Measurements from ENCODE around the gene JPH3. TPM values are rescaled to one million over a fixed set of nuclear protein-coding genes. Genes with fewer than 3 reads are reported as not detected.

Gene JPH3
- polyA plus RNA-seq, 2 donors = 0.04 to 0.19 TPM

GRCh38 chr16:87621550-87621829 is 19.2 kb downstream of the JPH3 start:
- Histone ChIP-seq H3K36me3 (ENCODE audit: control insufficient read depth in 2 of 2, insufficient read depth in 2 of 2, low read length in 1 of 2) (no peaks in the 10 kb centered on the region), H3K27ac (ENCODE audit: low read depth in 2 of 2, low read length in 1 of 2) (no peak overlapping the region), H3K4me1 (ENCODE audit: control insufficient read depth in 2 of 2, insufficient read depth in 2 of 2, low read length in 1 of 2) (no peaks in the 10 kb centered on the region), H3K9me3 (ENCODE audit: control insufficient read depth in 2 of 2, insufficient read depth in 1 of 2, low read depth in 1 of 2, low read length in 1 of 2) (no peaks in the 10 kb centered on the region), H3K4me3 (ENCODE audit: low read depth in 1 of 2, low read length in 2 of 2) (no peak overlapping the region), H3K27me3 (ENCODE audit: control insufficient read depth in 1 of 2, insufficient read depth in 2 of 2, low read length in 2 of 2) (no peaks in the 10 kb centered on the region)
- WGBS, 2 donors = 35 to 42% methylated on average over 8 of the region's 8 CpGs

- Histone ChIP-seq H3K9me3 (ENCODE audit: control insufficient read depth in 2 of 2, insufficient read depth in 1 of 2, low read depth in 1 of 2, low read length in 1 of 2) (no peaks in the 10 kb centered on the region), H3K4me3 (ENCODE audit: low read depth in 1 of 2, low read length in 2 of 2) (no peak overlapping the region), H3K27me3 (ENCODE audit: control insufficient read depth in 1 of 2, insufficient read depth in 2 of 2, low read length in 2 of 2) (no peaks in the 10 kb centered on the region), H3K4me1 (ENCODE audit: control insufficient read depth in 2 of 2, insufficient read depth in 2 of 2, low read length in 1 of 2) (no peaks in the 10 kb centered on the region), H3K27ac (ENCODE audit: low read depth in 2 of 2, low read length in 1 of 2) (no peak overlapping the region), H3K36me3 (ENCODE audit: control insufficient read depth in 2 of 2, insufficient read depth in 2 of 2, low read length in 1 of 2) (no peaks in the 10 kb centered on the region)
- 47 to 55% methylated on average over 14 to 15 of the region's 15 CpGs for WGBS, 2 donors
Observed at GRCh38 chr16:87621976-87622713, 19.8 kb downstream of the JPH3 start.

- H3K4me1 ChIP-seq (ENCODE audit: control insufficient read depth in 2 of 2, insufficient read depth in 2 of 2, low read length in 1 of 2) = no peaks in the 10 kb centered on the region
- H3K27me3 ChIP-seq (ENCODE audit: control insufficient read depth in 1 of 2, insufficient read depth in 2 of 2, low read length in 2 of 2) = no peaks in the 10 kb centered on the region
- no peak overlapping the region for H3K4me3 ChIP-seq (ENCODE audit: low read depth in 1 of 2, low read length in 2 of 2)
- no peaks in the 10 kb centered on the region for H3K9me3 ChIP-seq (ENCODE audit: control insufficient read depth in 2 of 2, insufficient read depth in 1 of 2, low read depth in 1 of 2, low read length in 1 of 2)
- H3K36me3 ChIP-seq (ENCODE audit: control insufficient read depth in 2 of 2, insufficient read depth in 2 of 2, low read length in 1 of 2) = no peaks in the 10 kb centered on the region
- 82% methylated on average over 9 to 10 of the region's 10 CpGs for WGBS, 2 donors
- no peak overlapping the region for H3K27ac ChIP-seq (ENCODE audit: low read depth in 2 of 2, low read length in 1 of 2)
Observed at GRCh38 chr16:87622756-87623319, 20.5 kb downstream of the JPH3 start.

- no peaks in the 10 kb centered on the region for H3K4me1 ChIP-seq (ENCODE audit: control insufficient read depth in 2 of 2, insufficient read depth in 2 of 2, low read length in 1 of 2)
- H3K9me3 ChIP-seq (ENCODE audit: control insufficient read depth in 2 of 2, insufficient read depth in 1 of 2, low read depth in 1 of 2, low read length in 1 of 2) = peaks cover 0 to 5% of the 10 kb centered on the region in 2 donors
- H3K27me3 ChIP-seq (ENCODE audit: control insufficient read depth in 1 of 2, insufficient read depth in 2 of 2, low read length in 2 of 2) = no peaks in the 10 kb centered on the region
- no peaks in the 10 kb centered on the region for H3K36me3 ChIP-seq (ENCODE audit: control insufficient read depth in 2 of 2, insufficient read depth in 2 of 2, low read length in 1 of 2)
- H3K27ac ChIP-seq (ENCODE audit: low read depth in 2 of 2, low read length in 1 of 2) = no peak overlapping the region
- WGBS, 2 donors = 81 to 85% methylated on average over 12 to 13 of the region's 13 CpGs
- no peak overlapping the region for H3K4me3 ChIP-seq (ENCODE audit: low read depth in 1 of 2, low read length in 2 of 2)
Observed at GRCh38 chr16:87625241-87625797, 23.0 kb downstream of the JPH3 start.

GRCh38 chr16:87626401-87626800 is 24.1 kb downstream of the JPH3 start:
- WGBS, 2 donors = 58 to 63% methylated on average over 14 of the region's 14 CpGs
- peaks cover 0 to 5% of the 10 kb centered on the region in 2 donors for H3K9me3 ChIP-seq (ENCODE audit: control insufficient read depth in 2 of 2, insufficient read depth in 1 of 2, low read depth in 1 of 2, low read length in 1 of 2)
- H3K27me3 ChIP-seq (ENCODE audit: control insufficient read depth in 1 of 2, insufficient read depth in 2 of 2, low read length in 2 of 2) = no peaks in the 10 kb centered on the region
- no peaks in the 10 kb centered on the region for H3K36me3 ChIP-seq (ENCODE audit: control insufficient read depth in 2 of 2, insufficient read depth in 2 of 2, low read length in 1 of 2)
- H3K4me1 ChIP-seq (ENCODE audit: control insufficient read depth in 2 of 2, insufficient read depth in 2 of 2, low read length in 1 of 2) = no peaks in the 10 kb centered on the region
- no peak overlapping the region for H3K27ac ChIP-seq (ENCODE audit: low read depth in 2 of 2, low read length in 1 of 2)
- no peak overlapping the region for H3K4me3 ChIP-seq (ENCODE audit: low read depth in 1 of 2, low read length in 2 of 2)

- no peaks in the 10 kb centered on the region for H3K27me3 ChIP-seq (ENCODE audit: control insufficient read depth in 1 of 2, insufficient read depth in 2 of 2, low read length in 2 of 2)
- H3K9me3 ChIP-seq (ENCODE audit: control insufficient read depth in 2 of 2, insufficient read depth in 1 of 2, low read depth in 1 of 2, low read length in 1 of 2) = peaks cover 0 to 5% of the 10 kb centered on the region in 2 donors
- H3K36me3 ChIP-seq (ENCODE audit: control insufficient read depth in 2 of 2, insufficient read depth in 2 of 2, low read length in 1 of 2) = no peaks in the 10 kb centered on the region
- no peaks in the 10 kb centered on the region for H3K4me1 ChIP-seq (ENCODE audit: control insufficient read depth in 2 of 2, insufficient read depth in 2 of 2, low read length in 1 of 2)
- 40 to 53% methylated on average over 6 of the region's 6 CpGs for WGBS, 2 donors
- H3K27ac ChIP-seq (ENCODE audit: low read depth in 2 of 2, low read length in 1 of 2) = no peak overlapping the region
- no peak overlapping the region for H3K4me3 ChIP-seq (ENCODE audit: low read depth in 1 of 2, low read length in 2 of 2)
Observed at GRCh38 chr16:87626905-87627304, 24.6 kb downstream of the JPH3 start.

- Histone ChIP-seq H3K27me3 (ENCODE audit: control insufficient read depth in 1 of 2, insufficient read depth in 2 of 2, low read length in 2 of 2) (no peaks in the 10 kb centered on the region), H3K4me3 (ENCODE audit: low read depth in 1 of 2, low read length in 2 of 2) (no peak overlapping the region)
- WGBS, 2 donors = 47 to 59% methylated on average over 14 of the region's 14 CpGs
Observed at GRCh38 chr16:87627542-87628245, 25.4 kb downstream of the JPH3 start.

GRCh38 chr16:87628246-87628923 is 26.1 kb downstream of the JPH3 start:
- WGBS, 2 donors = 80 to 85% methylated on average over 24 to 25 of the region's 25 CpGs
- Histone ChIP-seq H3K4me1 (ENCODE audit: control insufficient read depth in 2 of 2, insufficient read depth in 2 of 2, low read length in 1 of 2) (no peaks in the 10 kb centered on the region), H3K27ac (ENCODE audit: low read depth in 2 of 2, low read length in 1 of 2) (no peak overlapping the region), H3K36me3 (ENCODE audit: control insufficient read depth in 2 of 2, insufficient read depth in 2 of 2, low read length in 1 of 2) (no peaks in the 10 kb centered on the region), H3K27me3 (ENCODE audit: control insufficient read depth in 1 of 2, insufficient read depth in 2 of 2, low read length in 2 of 2) (no peaks in the 10 kb centered on the region), H3K4me3 (ENCODE audit: low read depth in 1 of 2, low read length in 2 of 2) (no peak overlapping the region), H3K9me3 (ENCODE audit: control insufficient read depth in 2 of 2, insufficient read depth in 1 of 2, low read depth in 1 of 2, low read length in 1 of 2) (peaks cover 0 to 5% of the 10 kb centered on the region in 2 donors)

More at GRCh38 chr16:87627542-87628245, 25.4 kb downstream of the JPH3 start:
- peaks cover 0 to 5% of the 10 kb centered on the region in 2 donors for H3K9me3 ChIP-seq (ENCODE audit: control insufficient read depth in 2 of 2, insufficient read depth in 1 of 2, low read depth in 1 of 2, low read length in 1 of 2)
- no peak overlapping the region for H3K27ac ChIP-seq (ENCODE audit: low read depth in 2 of 2, low read length in 1 of 2)
- no peaks in the 10 kb centered on the region for H3K4me1 ChIP-seq (ENCODE audit: control insufficient read depth in 2 of 2, insufficient read depth in 2 of 2, low read length in 1 of 2)
- H3K36me3 ChIP-seq (ENCODE audit: control insufficient read depth in 2 of 2, insufficient read depth in 2 of 2, low read length in 1 of 2) = no peaks in the 10 kb centered on the region

GRCh38 chr16:87628940-87629339 is 26.6 kb downstream of the JPH3 start:
- H3K4me3 ChIP-seq (ENCODE audit: low read depth in 1 of 2, low read length in 2 of 2) = no peak overlapping the region
- H3K4me1 ChIP-seq (ENCODE audit: control insufficient read depth in 2 of 2, insufficient read depth in 2 of 2, low read length in 1 of 2) = no peaks in the 10 kb centered on the region
- H3K9me3 ChIP-seq (ENCODE audit: control insufficient read depth in 2 of 2, insufficient read depth in 1 of 2, low read depth in 1 of 2, low read length in 1 of 2) = peaks cover 0 to 5% of the 10 kb centered on the region in 2 donors
- no peaks in the 10 kb centered on the region for H3K27me3 ChIP-seq (ENCODE audit: control insufficient read depth in 1 of 2, insufficient read depth in 2 of 2, low read length in 2 of 2)
- H3K36me3 ChIP-seq (ENCODE audit: control insufficient read depth in 2 of 2, insufficient read depth in 2 of 2, low read length in 1 of 2) = no peaks in the 10 kb centered on the region
- WGBS, 2 donors = 45 to 63% methylated on average over 7 of the region's 7 CpGs
- no peak overlapping the region for H3K27ac ChIP-seq (ENCODE audit: low read depth in 2 of 2, low read length in 1 of 2)
